ENCODE data around the gene PIK3C2G. TPM values are rescaled to one million over a fixed set of nuclear protein-coding genes. Genes with fewer than 3 reads are reported as not detected.

Gene PIK3C2G
- total RNA-seq, 2 donors from 2014 or later: 0.57 to 0.69 TPM

DNA sequence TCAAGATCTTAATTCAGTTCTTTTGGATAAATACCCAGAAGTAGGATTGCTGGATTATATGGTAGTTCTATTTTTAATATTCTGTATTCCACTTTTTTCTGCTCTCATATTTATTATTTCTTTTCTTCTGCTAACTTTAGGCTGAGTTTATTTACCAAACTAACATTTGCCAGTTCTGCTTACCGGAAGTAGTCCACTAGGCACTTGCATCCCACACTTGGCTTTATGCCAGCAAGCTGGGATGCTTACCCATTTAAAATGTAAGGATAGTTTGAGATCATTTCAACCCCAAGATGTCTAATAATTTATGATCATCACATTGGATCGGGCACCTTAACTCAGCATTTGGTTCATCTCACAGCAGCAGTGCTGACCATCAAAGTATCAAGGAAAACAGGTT lies 96.8 kb downstream of the PIK3C2G start:
- Histone ChIP-seq H3K9ac (ENCODE audit: low read depth in 2 of 2, low read length in 2 of 2) (no peak overlapping the region), H3K4me1 (no peaks in the 10 kb centered on the region), H3K27ac (no peak overlapping the region), H3K36me3 (no peaks in the 10 kb centered on the region), H3K9me3 (no peaks in the 10 kb centered on the region), H3K4me3 (no peak overlapping the region), H3K27me3 (no peaks in the 10 kb centered on the region)
- intact Hi-C loops (cut with DNase I): no loop called here
- DNase-seq: no peak
- no peak for TF ChIP-seq CTCF (IDR thresholded peaks at IDR 0.05)

DNA sequence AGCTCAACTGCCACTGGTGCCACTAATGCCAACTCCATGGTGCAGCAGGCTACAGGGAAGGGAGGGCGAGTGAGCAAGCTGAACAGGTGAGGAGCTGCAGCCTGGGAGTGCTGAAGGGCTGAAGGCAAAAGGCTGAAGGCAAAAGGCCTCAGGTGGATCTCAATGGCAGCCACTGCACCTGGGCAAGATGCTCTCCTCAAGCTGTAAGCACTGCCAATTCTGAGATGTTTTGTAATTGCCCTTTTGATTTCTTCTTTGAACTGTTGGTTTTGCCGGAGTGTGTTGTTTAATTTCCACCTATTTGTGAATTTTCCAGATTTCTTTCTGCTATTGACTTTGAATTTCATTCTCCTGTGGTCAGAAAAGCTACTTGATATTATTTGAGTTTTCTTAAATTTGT lies 97.6 kb downstream of the PIK3C2G start:
- Histone ChIP-seq H3K9ac (ENCODE audit: low read depth in 2 of 2, low read length in 2 of 2) (no peak overlapping the region), H3K4me3 (no peak overlapping the region), H3K9me3 (no peaks in the 10 kb centered on the region), H3K4me1 (no peaks in the 10 kb centered on the region), H3K27me3 (no peaks in the 10 kb centered on the region), H3K36me3 (no peaks in the 10 kb centered on the region), H3K27ac (no peak overlapping the region)
- no peak for DNase-seq
- no peak for TF ChIP-seq CTCF (IDR thresholded peaks at IDR 0.05)
- intact Hi-C loops (cut with DNase I): no loop called here

- Histone ChIP-seq H3K27me3 (no peaks in the 10 kb centered on the region), H3K9me3 (no peaks in the 10 kb centered on the region), H3K27ac (no peak overlapping the region), H3K9ac (ENCODE audit: low read depth in 2 of 2, low read length in 2 of 2) (no peak overlapping the region), H3K4me3 (no peak overlapping the region), H3K36me3 (no peaks in the 10 kb centered on the region), H3K4me1 (no peaks in the 10 kb centered on the region)
- no peak for DNase-seq
- no peak for TF ChIP-seq CTCF (IDR thresholded peaks at IDR 0.05)
- intact Hi-C loops (cut with DNase I): no loop called here
Observed at GRCh38 chr12:18361433-18361832, 100.1 kb downstream of the PIK3C2G start.

DNA sequence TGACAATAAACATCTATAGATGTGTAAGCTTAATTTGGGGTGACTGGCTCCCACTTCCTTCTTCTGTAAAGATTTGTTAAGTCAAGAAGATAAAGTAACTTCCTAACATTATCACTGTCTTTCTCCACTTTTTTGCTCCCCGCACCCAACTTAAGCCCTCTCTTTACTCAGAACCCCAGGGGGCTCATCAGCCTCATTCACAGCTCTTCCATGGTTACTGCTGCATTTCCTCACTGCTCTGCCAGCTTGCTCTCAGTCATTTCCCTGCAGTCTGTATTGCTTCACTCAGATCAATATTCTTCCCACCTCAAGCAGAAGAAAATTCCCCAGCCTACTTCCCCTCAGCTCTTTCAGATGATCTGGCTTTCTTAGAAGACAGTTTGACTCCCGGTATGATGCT lies 102.0 kb downstream of the PIK3C2G start:
- H3K9me3 ChIP-seq: no peaks in the 10 kb centered on the region
- no peak overlapping the region for H3K27ac ChIP-seq

GRCh38 chr12:18368594-18368993 lies 107.3 kb downstream of the PIK3C2G start:
- intact Hi-C loops (cut with DNase I): no loop called here
- Histone ChIP-seq H3K27me3 (no peaks in the 10 kb centered on the region), H3K4me3 (no peak overlapping the region), H3K9ac (ENCODE audit: low read depth in 2 of 2, low read length in 2 of 2) (no peak overlapping the region), H3K36me3 (no peaks in the 10 kb centered on the region), H3K9me3 (no peaks in the 10 kb centered on the region), H3K4me1 (no peaks in the 10 kb centered on the region), H3K27ac (no peak overlapping the region)
- no peak for DNase-seq
- TF ChIP-seq CTCF (IDR thresholded peaks at IDR 0.05): no peak

More for the DNA sequence above, 102.0 kb downstream of the PIK3C2G start:
- no peak overlapping the region for H3K9ac ChIP-seq (ENCODE audit: low read depth in 2 of 2, low read length in 2 of 2)
- H3K27me3 ChIP-seq: no peaks in the 10 kb centered on the region
- H3K36me3 ChIP-seq: no peaks in the 10 kb centered on the region
- DNase-seq: no peak
- no peak overlapping the region for H3K4me3 ChIP-seq
- intact Hi-C loops (cut with DNase I): no loop called here
- TF ChIP-seq CTCF (IDR thresholded peaks at IDR 0.05): no peak
- H3K4me1 ChIP-seq: no peaks in the 10 kb centered on the region

GRCh38 chr12:18373181-18373580 lies 111.9 kb downstream of the PIK3C2G start:
- TF ChIP-seq CTCF (IDR thresholded peaks at IDR 0.05): no peak
- intact Hi-C loops (cut with DNase I): no loop called here
- no peak overlapping the region for H3K27ac ChIP-seq
- H3K4me3 ChIP-seq: no peak overlapping the region
- no peaks in the 10 kb centered on the region for H3K27me3 ChIP-seq
- no peaks in the 10 kb centered on the region for H3K9me3 ChIP-seq
- no peaks in the 10 kb centered on the region for H3K4me1 ChIP-seq
- no peaks in the 10 kb centered on the region for H3K36me3 ChIP-seq
- no peak overlapping the region for H3K9ac ChIP-seq (ENCODE audit: low read depth in 2 of 2, low read length in 2 of 2)
- DNase-seq: no peak
